ENCODE measurements around the gene ZNF772. TPM values are rescaled to one million over a fixed set of nuclear protein-coding genes. Genes with fewer than 3 reads are reported as not detected.
"Not testable (repeated sequence)": the region's sequence is repeated elsewhere in the genome, so short reads cannot be mapped to it uniquely, and the experiment has no call there.

Gene ZNF772
- total RNA-seq, 2 donors from 2014 or later = 9.1 to 11.8 TPM

GRCh38 chr19:57499332-57499679 is 21.9 kb upstream of the ZNF772 start:
- not testable (repeated sequence) for H3K27ac Mint-ChIP-seq; H3K27me3 Mint-ChIP-seq (ENCODE audit: insufficient read depth); H3K4me1 ChIP-seq (ENCODE audit: control insufficient read depth, insufficient read depth, low read length); H3K9me3 ChIP-seq (ENCODE audit: control insufficient read depth, low read length); H3K4me3 ChIP-seq (ENCODE audit: low read length); H3K27me3 ChIP-seq (ENCODE audit: control insufficient read depth, insufficient read depth, low read length, poor library complexity, severe bottlenecking); H3K4me1 Mint-ChIP-seq; DNase-seq; H3K9ac ChIP-seq (ENCODE audit: extremely low read depth, low read length, poor library complexity, severe bottlenecking); H3K27ac ChIP-seq (ENCODE audit: low read depth, low read length); H3K4me3 Mint-ChIP-seq
- H3K36me3 ChIP-seq (ENCODE audit: control insufficient read depth, insufficient read depth, low read length) = peaks cover 13% of the 10 kb centered on the region
- Mint-ChIP-seq H3K9me3 (peaks cover 51% of the 10 kb centered on the region), H3K36me3 (ENCODE audit: low read depth) (peaks cover 52% of the 10 kb centered on the region)

GRCh38 chr19:57488299-57488644 is 10.9 kb upstream of the ZNF772 start:
- peak overlapping the region; percentile 37 for H3K27ac Mint-ChIP-seq
- Histone ChIP-seq H3K27me3 (ENCODE audit: control insufficient read depth, insufficient read depth, low read length, poor library complexity, severe bottlenecking) (peaks cover 10% of the 10 kb centered on the region), H3K36me3 (ENCODE audit: control insufficient read depth, insufficient read depth, low read length) (peaks cover 21% of the 10 kb centered on the region), H3K4me3 (ENCODE audit: low read length) (peak overlapping the region; percentile 80)
- DNase-seq; H3K4me1 ChIP-seq (ENCODE audit: control insufficient read depth, insufficient read depth, low read length); H3K9ac ChIP-seq (ENCODE audit: extremely low read depth, low read length, poor library complexity, severe bottlenecking); H3K4me1 Mint-ChIP-seq; H3K9me3 ChIP-seq (ENCODE audit: control insufficient read depth, low read length); H3K27ac ChIP-seq (ENCODE audit: low read depth, low read length): not testable (repeated sequence)
- peaks cover 35% of the 10 kb centered on the region for H3K9me3 Mint-ChIP-seq
- H3K36me3 Mint-ChIP-seq (ENCODE audit: low read depth) = peaks cover 40% of the 10 kb centered on the region
- no CpG with 5 or more reads among the region's 1 CpG for WGBS, 2 experiments (ENCODE audit: insufficient coverage in 1 of 2, insufficient read length in 1 of 2)
- peaks cover 13% of the 10 kb centered on the region for H3K27me3 Mint-ChIP-seq (ENCODE audit: insufficient read depth)
- peak overlapping the region; percentile 59 for H3K4me3 Mint-ChIP-seq

- 2 to 6% methylated on average over 14 to 52 of the region's 69 CpGs for WGBS, 2 experiments (ENCODE audit: insufficient coverage in 1 of 2, insufficient read length in 1 of 2)
- Mint-ChIP-seq H3K4me3 (peak within 1 kb of the TSS; percentile 59), H3K36me3 (ENCODE audit: low read depth) (peaks cover 35% of the 10 kb centered on the region), H3K27me3 (ENCODE audit: insufficient read depth) (peaks cover 13% of the 10 kb centered on the region), H3K27ac (peak within 1 kb of the TSS; percentile 37), H3K9me3 (peaks cover 29% of the 10 kb centered on the region)
- Histone ChIP-seq H3K4me3 (ENCODE audit: low read length) (peak within 1 kb of the TSS; percentile 80), H3K36me3 (ENCODE audit: control insufficient read depth, insufficient read depth, low read length) (peaks cover 15% of the 10 kb centered on the region), H3K27me3 (ENCODE audit: control insufficient read depth, insufficient read depth, low read length, poor library complexity, severe bottlenecking) (peaks cover 10% of the 10 kb centered on the region), H3K9ac (ENCODE audit: extremely low read depth, low read length, poor library complexity, severe bottlenecking) (peak within 1 kb of the TSS; percentile 73)
- H3K9me3 ChIP-seq (ENCODE audit: control insufficient read depth, low read length); H3K4me1 Mint-ChIP-seq; H3K27ac ChIP-seq (ENCODE audit: low read depth, low read length); H3K4me1 ChIP-seq (ENCODE audit: control insufficient read depth, insufficient read depth, low read length): not testable (repeated sequence)
- DNase-seq = peak; percentile 98
Measured at GRCh38 chr19:57487477-57488298, 10.3 kb upstream of the ZNF772 start, which contains the start of gene ZNF419. ZNF419 (plus strand) TSS chr19:57487750; CDS start chr19:57487951, 201 bp downstream.

- Mint-ChIP-seq H3K36me3 (ENCODE audit: low read depth) (peaks cover 91% of the 10 kb centered on the region), H3K27me3 (ENCODE audit: insufficient read depth) (peaks cover 1% of the 10 kb centered on the region), H3K4me1 (no peaks in the 10 kb centered on the region), H3K4me3 (no peak overlapping the region), H3K9me3 (peaks cover 98% of the 10 kb centered on the region), H3K27ac (no peak overlapping the region)
- peaks cover 69% of the 10 kb centered on the region for H3K36me3 ChIP-seq (ENCODE audit: control insufficient read depth, insufficient read depth, low read length)
- H3K4me1 ChIP-seq (ENCODE audit: control insufficient read depth, insufficient read depth, low read length) = no peaks in the 10 kb centered on the region
- no peak overlapping the region for H3K9ac ChIP-seq (ENCODE audit: extremely low read depth, low read length, poor library complexity, severe bottlenecking)
- 98 to 100% methylated on average over 4 of the region's 4 CpGs for WGBS, 2 experiments (ENCODE audit: insufficient coverage in 1 of 2, insufficient read length in 1 of 2)
- H3K27ac ChIP-seq (ENCODE audit: low read depth, low read length) = no peak overlapping the region
- no peak for TF ChIP-seq CTCF (conservative IDR thresholded peaks at IDR 0.05)
- H3K27me3 ChIP-seq (ENCODE audit: control insufficient read depth, insufficient read depth, low read length, poor library complexity, severe bottlenecking) = no peaks in the 10 kb centered on the region
- DNase-seq = no peak
- peaks cover 90% of the 10 kb centered on the region for H3K9me3 ChIP-seq (ENCODE audit: control insufficient read depth, low read length)
- peak overlapping the region; percentile 67 for H3K4me3 ChIP-seq (ENCODE audit: low read length)
Measured at GRCh38 chr19:57473646-57474045, 3.7 kb downstream of the ZNF772 start.
